GM18870 (cell line): ENCODE results near the gene CAMKK1.

Experiments used
- ATAC-seq: cut with Tn5 transposase; IDR thresholded peaks from one replicate; pipeline ENCODE4 v1.9.1; 2021; ENCODE audit warnings: moderate library complexity; ENCODE audit not compliant: unreplicated experiment

The CAMKK1 gene

DNA sequence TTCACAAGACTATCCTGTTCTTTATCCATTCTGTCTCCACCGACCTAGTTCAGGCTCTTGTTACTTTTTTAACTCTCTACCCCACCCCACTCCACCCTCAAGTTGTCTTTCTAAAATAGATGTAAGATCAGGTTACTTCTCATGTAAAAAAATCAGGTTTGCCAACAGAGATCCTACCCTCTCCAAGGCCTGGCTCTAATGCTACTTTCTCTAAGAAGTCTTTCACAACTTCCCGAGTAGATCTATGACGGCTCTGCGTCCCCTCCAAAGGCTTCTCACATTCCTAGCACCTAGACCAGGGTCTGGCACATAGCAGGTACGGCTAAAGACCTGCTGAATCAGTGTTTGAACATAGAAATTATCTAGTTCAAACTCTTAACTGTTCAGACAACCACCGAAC is 77.7 kb downstream of the CAMKK1 start:
- ATAC-seq = no peak

DNA sequence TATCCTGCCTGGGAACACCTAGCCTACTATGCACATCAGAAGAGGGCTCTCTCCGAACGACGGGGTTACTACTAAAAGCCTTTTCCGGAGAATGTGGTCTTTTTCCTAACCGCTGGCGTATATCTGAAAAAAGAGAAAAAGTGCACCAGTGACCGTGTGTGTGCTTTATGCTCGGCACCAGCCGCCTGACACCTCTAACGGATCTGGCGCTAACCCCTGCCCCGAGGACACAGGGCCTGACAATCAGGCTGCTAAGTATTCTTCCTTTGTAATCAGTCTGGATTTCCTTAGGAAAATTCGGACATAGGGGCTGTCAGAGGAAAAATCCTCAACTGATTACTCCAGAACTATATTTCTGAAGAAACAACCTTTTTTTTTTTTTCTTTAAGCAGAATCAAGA is 78.5 kb downstream of the CAMKK1 start:
- no peak for ATAC-seq

DNA sequence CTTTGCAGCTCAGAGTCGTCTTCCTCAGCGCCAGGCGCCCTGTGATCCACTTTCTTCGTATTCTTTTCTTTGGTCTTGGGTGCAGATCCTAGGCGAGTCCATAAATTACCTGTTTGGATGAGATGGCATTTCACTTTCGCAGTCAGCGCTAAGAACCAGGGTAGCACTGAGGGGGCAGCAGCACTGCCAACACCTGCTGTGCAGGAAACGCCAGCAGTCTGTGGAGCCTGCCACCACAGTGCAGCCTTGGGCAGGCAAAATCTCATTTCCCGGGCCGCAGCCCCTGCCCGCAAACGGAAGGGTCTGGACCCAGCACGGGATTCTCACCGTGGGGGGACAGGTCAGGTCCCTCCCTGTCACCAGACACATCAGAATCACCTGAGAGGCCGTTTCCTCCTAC is 79.7 kb downstream of the CAMKK1 start:
- no peak for ATAC-seq

DNA sequence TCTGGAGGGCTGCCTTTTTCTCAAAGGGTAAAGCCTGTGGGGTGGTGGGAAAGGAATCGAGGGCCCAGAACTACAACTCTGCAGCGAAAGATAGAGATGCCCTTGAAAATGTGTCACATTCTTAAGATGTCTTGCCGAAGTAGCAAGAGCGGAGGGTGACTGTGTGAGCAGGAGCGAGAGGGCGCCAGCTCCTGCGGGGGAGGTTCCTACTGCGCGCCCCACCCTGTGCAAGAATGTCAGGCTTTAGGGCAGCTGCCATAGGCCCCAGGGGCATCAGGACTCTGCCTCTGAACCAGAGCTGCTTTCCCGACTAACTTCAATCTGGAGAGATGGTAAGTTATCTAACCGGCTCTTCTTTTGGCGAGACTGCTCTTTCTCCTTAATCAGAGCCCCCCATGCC is 80.1 kb downstream of the CAMKK1 start:
- ATAC-seq = no peak

DNA sequence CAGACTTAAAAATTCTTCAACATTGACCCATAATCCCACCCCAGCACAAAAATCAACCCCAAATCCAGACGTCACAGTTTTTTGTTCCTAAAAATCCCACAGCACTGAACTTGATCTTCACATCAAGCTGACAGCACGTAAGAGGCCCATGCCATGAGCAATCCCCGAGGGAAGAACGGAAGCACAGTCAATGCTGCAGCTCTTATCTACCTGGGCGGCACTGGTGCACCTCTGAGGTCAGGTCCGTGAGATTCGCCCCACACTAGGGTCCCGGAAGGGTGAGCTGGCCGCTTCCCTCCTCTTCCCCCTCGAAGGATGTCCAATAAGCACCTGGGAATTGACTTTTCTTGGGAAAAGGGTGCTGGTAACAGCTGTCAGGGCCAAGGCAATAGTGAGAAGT is 80.6 kb downstream of the CAMKK1 start:
- no peak for ATAC-seq
